GM12891 (cell line): ENCODE data around the gene TNFAIP2.

Experiments used
- PAX5 ChIP-seq: IDR thresholded peaks from 2 replicates; pipeline ENCODE4 v1.6.1; 2011; ENCODE audit warnings: low read length, moderate library complexity, mild to moderate bottlenecking; ENCODE audit not compliant: insufficient read depth, severe bottlenecking
- POLR2A ChIP-seq: IDR thresholded peaks from 2 replicates; pipeline ENCODE4 v1.6.1; 2011; ENCODE audit warnings: low read depth, low read length, control low read depth
- POLR2AphosphoS5 ChIP-seq: IDR thresholded peaks from 2 replicates; pipeline ENCODE4 v1.6.1; 2011; ENCODE audit warnings: low read depth, low read length, control low read depth
- POU2F2 ChIP-seq: IDR thresholded peaks from 2 replicates; pipeline ENCODE4 v1.6.1; 2011; ENCODE audit warnings: low read depth, mild to moderate bottlenecking, control low read depth, low read length, moderate library complexity
- SPI1 ChIP-seq: IDR thresholded peaks from 2 replicates; pipeline ENCODE4 v1.6.1; 2011; ENCODE audit warnings: low read depth, low read length, control low read depth
- TAF1 ChIP-seq: IDR thresholded peaks from 2 replicates; pipeline ENCODE4 v1.6.1; 2011; ENCODE audit warnings: low read depth, low read length, control low read depth

DNA sequence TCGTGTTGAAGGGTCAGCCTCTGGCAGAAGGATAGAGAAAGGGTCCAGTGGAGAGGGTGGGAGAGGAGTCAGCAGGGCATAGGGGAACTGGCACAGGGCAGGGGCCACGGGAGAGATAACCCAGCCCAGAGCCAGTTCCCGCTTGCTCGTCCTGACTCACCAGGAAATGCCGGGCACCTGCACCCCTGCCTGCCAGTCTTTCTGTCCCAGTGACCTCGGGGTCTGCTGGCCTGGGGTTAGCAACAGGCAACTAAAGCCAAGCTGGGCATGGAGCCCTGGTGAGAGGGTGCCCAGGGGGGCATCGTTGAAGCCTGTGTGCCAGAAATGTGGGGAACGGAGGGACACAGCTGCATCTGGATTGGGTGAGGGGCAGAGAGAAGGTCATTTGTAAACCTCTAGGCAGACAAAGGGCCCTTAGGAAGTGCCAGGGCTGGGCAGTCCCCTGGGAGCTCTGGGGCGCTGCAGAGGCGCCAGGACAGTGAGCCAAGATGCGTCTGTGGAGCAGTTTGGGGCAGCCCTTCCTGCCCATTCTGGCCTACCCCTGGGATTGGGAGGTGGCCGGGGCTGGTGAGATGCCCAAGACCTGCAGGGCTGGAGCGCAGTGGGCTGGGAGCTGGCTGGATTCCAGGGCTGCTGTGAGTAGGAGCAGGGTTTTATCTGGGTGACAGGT lies 5.5 kb downstream of the TNFAIP2 start:
- TF ChIP-seq POU2F2: no peak
- no peak for TF ChIP-seq POLR2AphosphoS5
- TF ChIP-seq TAF1: no peak
- TF ChIP-seq POLR2A: no peak
- TF ChIP-seq SPI1: no peak
- no peak for TF ChIP-seq PAX5
